DOHH2 (cell line): ENCODE results near the gene ATP10A.

Source experiments
- H3F3A ChIP-seq: fragments of 200-600 bp; sonication (generic), shearing (Covaris generic); 2 replicates; pipeline ENCODE4 v1.6.0; 2016; ENCODE audit warnings: antibody characterized with exemption, mild to moderate bottlenecking; ENCODE audit not compliant: control insufficient read depth, insufficient read depth
- H3K27ac ChIP-seq: fragments of 200-600 bp; sonication (generic); 2 replicates; pipeline ENCODE4 v1.5.1; 2014; ENCODE audit warnings: low read depth, mild to moderate bottlenecking, low read length, moderate library complexity
- H3K27me3 ChIP-seq: fragments of 200-600 bp; sonication (generic); 2 replicates; pipeline ENCODE4 v1.6.1; 2014; ENCODE audit warnings: mild to moderate bottlenecking, low read length, mixed read lengths; ENCODE audit not compliant: control insufficient read depth
- H3K36me3 ChIP-seq: fragments of 200-600 bp; sonication (generic); 2 replicates; pipeline ENCODE4 v1.6.1; 2014; ENCODE audit warnings: mild to moderate bottlenecking, low read length, moderate library complexity, mixed read lengths; ENCODE audit not compliant: control insufficient read depth
- H3K4me1 ChIP-seq: fragments of 200-600 bp; sonication (generic); 2 replicates; pipeline ENCODE4 v1.6.1; 2014; ENCODE audit warnings: mild to moderate bottlenecking, low read length, mixed read lengths; ENCODE audit not compliant: control insufficient read depth
- H3K4me2 ChIP-seq: fragments of 200-600 bp; sonication (generic); 2 replicates; pipeline ENCODE4 v1.6.0; 2014; ENCODE audit warnings: mild to moderate bottlenecking, low read length, moderate library complexity
- H3K4me3 ChIP-seq: fragments of 200-600 bp; sonication (generic); 2 replicates; pipeline ENCODE4 v1.5.1; 2014; ENCODE audit warnings: mild to moderate bottlenecking, low read length, mixed read lengths
- H3K79me2 ChIP-seq: fragments of 200-600 bp; sonication (generic); 2 replicates; pipeline ENCODE4 v1.6.1; 2014; ENCODE audit warnings: mild to moderate bottlenecking, low read length, mixed read lengths; ENCODE audit not compliant: control insufficient read depth
- H3K9me2 ChIP-seq: fragments of 200-600 bp; sonication (generic); replicated peaks from 2 replicates; pipeline ENCODE4 v1.6.1; 2014; ENCODE audit warnings: mild to moderate bottlenecking, low read length, mixed read lengths; ENCODE audit not compliant: control insufficient read depth
- H3K9me3 ChIP-seq: fragments of 200-600 bp; sonication (generic); 2 replicates; pipeline ENCODE4 v1.6.1; 2014; ENCODE audit warnings: antibody characterized with exemption, low read length, mixed read lengths; ENCODE audit not compliant: control insufficient read depth, insufficient read depth
- H4K20me1 ChIP-seq: fragments of 200-600 bp; sonication (generic); 2 replicates; pipeline ENCODE4 v1.6.0; 2014; ENCODE audit warnings: low read depth, mild to moderate bottlenecking, antibody characterized with exemption, low read length, moderate library complexity; ENCODE audit not compliant: control insufficient read depth, insufficient read depth
- EZH2phosphoT487 ChIP-seq: fragments of 200-600 bp; sonication (generic); IDR thresholded peaks from 2 replicates; pipeline ENCODE4 v1.6.1; 2017; ENCODE audit warnings: borderline replicate concordance, mild to moderate bottlenecking, antibody characterized with exemption, low read length, moderate library complexity, mixed read lengths
- TF ChIP-seq, protein P1 (sequence below): fragments of 200-600 bp; sonication (generic); IDR thresholded peaks from one replicate; pipeline ENCODE4 v1.5.1; 2014; ENCODE audit warnings: antibody characterized with exemption, mild to moderate bottlenecking, low read depth, low read length; ENCODE audit not compliant: poor library complexity, severe bottlenecking

ATP10A gene

DNA sequence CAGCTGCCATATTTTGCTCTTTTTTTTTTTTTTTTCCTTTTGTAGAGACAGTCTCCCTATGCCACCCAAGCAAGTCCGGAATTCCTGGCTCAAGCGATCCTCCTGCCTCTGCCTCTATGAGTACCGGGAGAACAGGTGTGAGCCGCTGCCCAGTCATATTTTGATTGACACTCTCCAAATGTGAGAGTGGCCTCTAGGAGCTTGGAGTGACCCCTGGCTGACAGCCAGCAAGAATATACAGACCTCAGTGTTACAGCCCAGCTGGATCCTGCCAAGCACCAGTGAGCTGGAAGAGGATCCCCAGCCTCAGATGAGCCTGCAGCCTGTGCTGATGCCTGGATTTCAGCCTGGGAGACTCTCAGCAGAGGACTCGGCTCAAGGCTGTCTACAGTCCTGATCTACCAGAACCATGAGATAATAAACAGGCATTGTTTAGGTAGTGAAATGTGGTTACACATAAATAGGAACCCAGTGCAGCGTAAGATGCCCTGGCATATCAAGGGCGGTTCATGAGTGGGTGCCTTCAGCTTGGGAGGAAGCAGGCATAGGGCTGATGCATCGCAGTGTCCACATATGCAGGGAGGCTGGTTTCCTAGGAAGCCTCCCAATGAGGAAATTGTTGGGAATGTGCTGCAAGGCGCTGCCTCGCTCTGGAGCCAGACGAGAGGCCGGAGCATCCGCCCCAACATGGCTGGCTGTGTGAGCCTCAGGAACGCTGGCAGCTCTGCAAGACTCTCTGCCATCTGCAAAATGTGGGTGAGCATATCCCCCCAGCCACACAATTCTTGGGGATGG is 38.9 kb upstream of the ATP10A start:
- H4K20me1 ChIP-seq, result no peaks in the 10 kb centered on the region
- H3K9me3 ChIP-seq, result peaks cover 21% of the 10 kb centered on the region
- H3K27ac ChIP-seq, result no peak overlapping the region
- no peaks in the 10 kb centered on the region for H3K9me2 ChIP-seq
- no peaks in the 10 kb centered on the region for H3F3A ChIP-seq
- H3K4me1 ChIP-seq, result no peaks in the 10 kb centered on the region
- no peak overlapping the region for H3K4me2 ChIP-seq
- no peaks in the 10 kb centered on the region for H3K79me2 ChIP-seq
- TF ChIP-seq, protein P1, sequence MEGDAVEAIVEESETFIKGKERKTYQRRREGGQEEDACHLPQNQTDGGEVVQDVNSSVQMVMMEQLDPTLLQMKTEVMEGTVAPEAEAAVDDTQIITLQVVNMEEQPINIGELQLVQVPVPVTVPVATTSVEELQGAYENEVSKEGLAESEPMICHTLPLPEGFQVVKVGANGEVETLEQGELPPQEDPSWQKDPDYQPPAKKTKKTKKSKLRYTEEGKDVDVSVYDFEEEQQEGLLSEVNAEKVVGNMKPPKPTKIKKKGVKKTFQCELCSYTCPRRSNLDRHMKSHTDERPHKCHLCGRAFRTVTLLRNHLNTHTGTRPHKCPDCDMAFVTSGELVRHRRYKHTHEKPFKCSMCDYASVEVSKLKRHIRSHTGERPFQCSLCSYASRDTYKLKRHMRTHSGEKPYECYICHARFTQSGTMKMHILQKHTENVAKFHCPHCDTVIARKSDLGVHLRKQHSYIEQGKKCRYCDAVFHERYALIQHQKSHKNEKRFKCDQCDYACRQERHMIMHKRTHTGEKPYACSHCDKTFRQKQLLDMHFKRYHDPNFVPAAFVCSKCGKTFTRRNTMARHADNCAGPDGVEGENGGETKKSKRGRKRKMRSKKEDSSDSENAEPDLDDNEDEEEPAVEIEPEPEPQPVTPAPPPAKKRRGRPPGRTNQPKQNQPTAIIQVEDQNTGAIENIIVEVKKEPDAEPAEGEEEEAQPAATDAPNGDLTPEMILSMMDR, result no peak
- no peak for TF ChIP-seq EZH2phosphoT487
- no peak overlapping the region for H3K4me3 ChIP-seq
- H3K36me3 ChIP-seq, result no peaks in the 10 kb centered on the region
- no peaks in the 10 kb centered on the region for H3K27me3 ChIP-seq

DNA sequence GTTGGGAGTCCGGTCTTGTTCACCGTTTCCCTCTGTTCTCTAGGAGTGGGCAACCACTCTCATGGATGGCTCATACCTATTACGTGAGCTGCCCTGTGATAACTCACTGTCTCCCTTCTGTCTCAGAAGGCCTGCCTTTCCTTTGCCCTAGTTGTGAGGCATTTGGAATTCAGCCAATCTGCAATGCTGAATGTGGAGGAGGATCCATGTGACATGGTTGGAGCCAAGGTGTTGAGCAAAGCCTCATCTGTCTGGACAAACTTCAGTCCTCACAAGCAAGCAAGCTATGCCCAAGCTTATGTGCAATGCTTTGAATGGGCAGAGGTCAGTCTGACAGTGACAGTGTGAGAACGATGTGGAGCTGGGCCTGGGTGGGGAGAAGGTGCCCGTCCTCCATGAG is 37.8 kb upstream of the ATP10A start:
- Histone ChIP-seq H3K9me3 (peaks cover 21% of the 10 kb centered on the region), H3K36me3 (no peaks in the 10 kb centered on the region), H3K9me2 (no peaks in the 10 kb centered on the region), H3K79me2 (no peaks in the 10 kb centered on the region), H3K4me1 (no peaks in the 10 kb centered on the region), H3F3A (no peaks in the 10 kb centered on the region), H4K20me1 (no peaks in the 10 kb centered on the region), H3K4me3 (no peak overlapping the region), H3K27ac (no peak overlapping the region), H3K27me3 (no peaks in the 10 kb centered on the region), H3K4me2 (no peak overlapping the region)
- TF ChIP-seq EZH2phosphoT487, result no peak
- TF ChIP-seq, protein P1, result no peak

DNA sequence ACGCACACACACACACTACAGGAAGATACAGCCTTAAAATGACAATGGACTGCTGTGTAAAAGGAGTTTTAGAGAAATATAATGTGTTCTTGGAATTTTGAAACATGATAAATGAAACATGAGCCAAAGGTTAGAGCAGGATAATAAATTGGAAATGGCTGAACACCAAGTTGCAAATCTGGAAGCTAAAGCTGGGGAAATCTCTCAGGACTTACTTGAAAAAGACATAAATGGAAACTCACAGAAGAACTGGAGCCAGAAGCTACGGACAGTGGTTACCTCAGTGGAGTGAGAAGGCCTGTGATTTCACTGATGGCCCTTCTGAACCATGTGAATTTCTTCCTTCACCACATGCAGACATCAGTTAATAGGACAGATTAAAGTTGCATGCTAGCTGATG is 37.3 kb upstream of the ATP10A start:
- Histone ChIP-seq H3K4me2 (no peak overlapping the region), H4K20me1 (no peaks in the 10 kb centered on the region), H3K4me1 (no peaks in the 10 kb centered on the region), H3K9me2 (no peaks in the 10 kb centered on the region), H3K9me3 (peaks cover 21% of the 10 kb centered on the region), H3F3A (no peaks in the 10 kb centered on the region), H3K27me3 (no peaks in the 10 kb centered on the region), H3K79me2 (no peaks in the 10 kb centered on the region), H3K27ac (no peak overlapping the region), H3K4me3 (no peak overlapping the region), H3K36me3 (no peaks in the 10 kb centered on the region)
- TF ChIP-seq EZH2phosphoT487, result no peak
- TF ChIP-seq, protein P1, result no peak
